ENCODE data around the gene DYNLL1. TPM values are rescaled to one million over a fixed set of nuclear protein-coding genes. Genes with fewer than 3 reads are reported as not detected.
"Not testable (repeated sequence)": the region's sequence is repeated elsewhere in the genome, so short reads cannot be mapped to it uniquely, and the experiment has no call there.

DYNLL1 gene
- total RNA-seq, 1 experiment from 2014 or later = 559 TPM

- no peak for DNase-seq (ENCODE audit: low spot score)
Measured at GRCh38 chr12:120508537-120508936, 12.6 kb downstream of the DYNLL1 start.

- DNase-seq (ENCODE audit: low spot score) = no peak
Measured at GRCh38 chr12:120514002-120514401, 18.1 kb downstream of the DYNLL1 start.

GRCh38 chr12:120515496-120515895 lies 19.6 kb downstream of the DYNLL1 start:
- DNase-seq (ENCODE audit: low spot score) = no peak

- DNase-seq (ENCODE audit: low spot score) = not testable (repeated sequence)
Measured at GRCh38 chr12:120519324-120519723, 23.4 kb downstream of the DYNLL1 start.

- no peak for DNase-seq (ENCODE audit: low spot score)
Measured at GRCh38 chr12:120522568-120522967, 26.7 kb downstream of the DYNLL1 start.

GRCh38 chr12:120528861-120529525 lies 33.1 kb downstream of the DYNLL1 start, which contains the start of gene COQ5:
TSS of gene COQ5 (minus strand) at chr12:120529158. CDS start at chr12:120529141, 17 bp downstream.
- peak; percentile 81 for DNase-seq (ENCODE audit: low spot score)

GRCh38 chr12:120529641-120530417 lies 33.9 kb downstream of the DYNLL1 start:
- DNase-seq (ENCODE audit: low spot score) = peak; percentile 32

GRCh38 chr12:120530418-120530761 lies 34.5 kb downstream of the DYNLL1 start:
- not testable (repeated sequence) for DNase-seq (ENCODE audit: low spot score)

- no peak for DNase-seq (ENCODE audit: low spot score)
Measured at GRCh38 chr12:120532701-120533238, 36.9 kb downstream of the DYNLL1 start.

- DNase-seq (ENCODE audit: low spot score) = peak; percentile 75
Measured at GRCh38 chr12:120534203-120534702, 38.3 kb downstream of the DYNLL1 start, which contains the start of gene RNF10. TSS of gene RNF10 (plus strand) at chr12:120534356. CDS start at chr12:120534812, 456 bp downstream.

GRCh38 chr12:120534703-120535655 lies 39.1 kb downstream of the DYNLL1 start:
- peak; percentile 55 for DNase-seq (ENCODE audit: low spot score)

- DNase-seq (ENCODE audit: low spot score) = no peak
Measured at GRCh38 chr12:120536064-120536791, 40.3 kb downstream of the DYNLL1 start.

- DNase-seq (ENCODE audit: low spot score) = no peak
Measured at GRCh38 chr12:120537856-120538220, 41.9 kb downstream of the DYNLL1 start.

GRCh38 chr12:120538281-120539156 lies 42.6 kb downstream of the DYNLL1 start:
- peak; percentile 74 for DNase-seq (ENCODE audit: low spot score)

- DNase-seq (ENCODE audit: low spot score) = no peak
Measured at GRCh38 chr12:120539303-120539702, 43.4 kb downstream of the DYNLL1 start.

GRCh38 chr12:120540445-120540844 lies 44.5 kb downstream of the DYNLL1 start:
- DNase-seq (ENCODE audit: low spot score) = no peak

- no peak for DNase-seq (ENCODE audit: low spot score)
Measured at GRCh38 chr12:120542166-120542565, 46.3 kb downstream of the DYNLL1 start.

- no peak for DNase-seq (ENCODE audit: low spot score)
Measured at GRCh38 chr12:120544691-120545090, 48.8 kb downstream of the DYNLL1 start.

- no peak for DNase-seq (ENCODE audit: low spot score)
Measured at GRCh38 chr12:120546050-120546386, 50.1 kb downstream of the DYNLL1 start.
